A673 (cell line): Measurements from ENCODE around the gene ADA. TPM values are rescaled to one million over a fixed set of nuclear protein-coding genes. Genes with fewer than 3 reads are reported as not detected.

ENCODE experiments used
- BruUV-seq: library from RNA; stranded (reverse); fragments of 400-500 nt; replicated peaks from 2 replicates; lab custom pipeline; 2021; lab: Mats Ljungman, UMichigan
- CTCF ChIA-PET: fragments of 300-600 bp; sonication (Branson Sonifier 250); formaldehyde crosslinking; loops from one replicate; lab custom pipeline; 2022; ENCODE audit warnings: antibody characterized with exemption; lab: Charles Lee
- POLR2A ChIA-PET: fragments of 300-600 bp; sonication (Branson Sonifier 250); formaldehyde crosslinking; loops from one replicate; lab custom pipeline; 2022; ENCODE audit warnings: antibody characterized with exemption; ENCODE audit not compliant: low non-redundant PET; lab: Charles Lee
- DNase-seq: peaks from one replicate; pipeline ENCODE4 v3.0.0-alpha.2; 2015; ENCODE audit warnings: low spot score
- H3K27ac ChIP-seq: fragments of 200-600 bp; sonication (generic); 2 replicates; pipeline ENCODE4 v1.5.1; 2016; ENCODE audit warnings: mixed run types, low read depth, mild to moderate bottlenecking, mixed read lengths, antibody characterized with exemption, low read length; ENCODE audit not compliant: poor library complexity, severe bottlenecking
- H3K27me3 ChIP-seq: fragments of 200-600 bp; sonication (generic); replicated peaks from 2 replicates; pipeline ENCODE4 v1.6.1; 2017; ENCODE audit warnings: mixed run types, low read depth, mild to moderate bottlenecking, mixed read lengths, antibody characterized with exemption, low read length; ENCODE audit not compliant: insufficient read depth, poor library complexity
- H3K36me3 ChIP-seq: fragments of 200-600 bp; sonication (generic); 2 replicates; pipeline ENCODE4 v1.6.1; 2016; ENCODE audit warnings: mixed run types, mild to moderate bottlenecking, mixed read lengths, antibody characterized with exemption, low read length; ENCODE audit not compliant: insufficient read depth, poor library complexity, severe bottlenecking
- H3K4me1 ChIP-seq: fragments of 200-600 bp; sonication (generic); 2 replicates; pipeline ENCODE4 v1.6.1; 2017; ENCODE audit warnings: mixed run types, mild to moderate bottlenecking, mixed read lengths, antibody characterized with exemption, low read length; ENCODE audit not compliant: insufficient read depth, poor library complexity, severe bottlenecking
- H3K4me3 ChIP-seq: fragments of 200-600 bp; sonication (generic); 2 replicates; pipeline ENCODE4 v1.5.1; 2016; ENCODE audit warnings: low read depth, mixed run types, mild to moderate bottlenecking, mixed read lengths, low read length; ENCODE audit not compliant: poor library complexity, severe bottlenecking
- H3K9me3 ChIP-seq: fragments of 200-600 bp; sonication (generic); 2 replicates; pipeline ENCODE4 v1.6.1; 2016; ENCODE audit warnings: mixed run types, low read depth, mild to moderate bottlenecking, mixed read lengths, antibody characterized with exemption, low read length; ENCODE audit not compliant: poor library complexity, severe bottlenecking
- CTCF ChIP-seq: fragments of 300-800, 200-600 bp; sonication (generic); conservative IDR thresholded peaks from 2 replicates; pipeline ENCODE4 v1.5.1; 2017; ENCODE audit warnings: low read depth, mild to moderate bottlenecking, antibody characterized with exemption, low read length, moderate library complexity, mixed read lengths
- EZH2 ChIP-seq: fragments of 200-600 bp; sonication (generic); IDR thresholded peaks from 2 replicates; pipeline ENCODE4 v1.6.1; 2017; ENCODE audit warnings: borderline replicate concordance, low read depth, mild to moderate bottlenecking, mixed read lengths, antibody characterized with exemption, low read length; ENCODE audit not compliant: poor library complexity, severe bottlenecking
- intact Hi-C: fragments of 100-400 bp; cut with micrococcal nuclease; formaldehyde crosslinking; loops from one replicate; pipeline ENCODE4 v1.10.0; 2022; ENCODE audit not compliant: unreplicated experiment
- total RNA-seq: library from RNA; stranded (reverse); gene quantifications from 2 replicates; pipeline ENCODE4 v1.2.3, GENCODE V29; 2021

Gene ADA
- total RNA-seq, 1 experiment from 2014 or later: 19.3 TPM

- Histone ChIP-seq H3K27ac (no peak overlapping the region), H3K9me3 (no peaks in the 10 kb centered on the region), H3K36me3 (peaks cover 15% of the 10 kb centered on the region), H3K4me1 (peaks cover 5% of the 10 kb centered on the region), H3K27me3 (no peaks in the 10 kb centered on the region), H3K4me3 (no peak overlapping the region)
- intact Hi-C loops: loop anchor here (1.0 to 5.0 kb wide), 3 partner anchors 143 to 396 kb away; no protein-coding TSS in a partner anchor
- ChIA-PET POLR2A (interaction anchor here (0.6 kb wide), 1 partner anchor 17 kb away, joined by 11 read pairs; no protein-coding TSS in a partner anchor), CTCF (interaction anchor here (0.7 to 1.0 kb wide), 3 partner anchors 12 to 222 kb away, joined by 3 to 7 read pairs (median 3); no protein-coding TSS in a partner anchor)
- DNase-seq: no peak
- BruUV-seq: no TSS peak
- no peak for TF ChIP-seq EZH2
- TF ChIP-seq CTCF: no peak
Measured at GRCh38 chr20:44610313-44610962, 41.1 kb downstream of the ADA start.

- Histone ChIP-seq H3K27me3 (no peaks in the 10 kb centered on the region), H3K9me3 (no peaks in the 10 kb centered on the region), H3K36me3 (peaks cover 8% of the 10 kb centered on the region), H3K27ac (no peak overlapping the region), H3K4me3 (no peak overlapping the region), H3K4me1 (peaks cover 5% of the 10 kb centered on the region)
- intact Hi-C loops: loop anchor here (1.0 to 5.0 kb wide), 3 partner anchors 142 to 395 kb away; no protein-coding TSS in a partner anchor
- ChIA-PET CTCF (interaction anchor here (0.7 to 1.0 kb wide), 2 partner anchors 11 to 222 kb away, joined by 3 to 7 read pairs; no protein-coding TSS in a partner anchor), POLR2A (no interaction called here)
- peak; percentile 85 for DNase-seq
- no TSS peak for BruUV-seq
- TF ChIP-seq EZH2 (no peak), CTCF (peak; percentile 98)
Measured at GRCh38 chr20:44609516-44610312, 41.8 kb downstream of the ADA start.

- Histone ChIP-seq H3K36me3 (peaks cover 2% of the 10 kb centered on the region), H3K27ac (no peak overlapping the region), H3K4me3 (no peak overlapping the region), H3K27me3 (no peaks in the 10 kb centered on the region), H3K9me3 (no peaks in the 10 kb centered on the region), H3K4me1 (peaks cover 5% of the 10 kb centered on the region)
- DNase-seq: no peak
- no TSS peak for BruUV-seq
- TF ChIP-seq EZH2 (no peak), CTCF (no peak)
- ChIA-PET CTCF (interaction anchor here (0.5 kb wide), 1 partner anchor 224 kb away, joined by 7 read pairs; no protein-coding TSS in a partner anchor), POLR2A (no interaction called here)
- intact Hi-C loops: no loop called here
Measured at GRCh38 chr20:44609006-44609515, 42.4 kb downstream of the ADA start.
